Measurements from ENCODE around the gene PIAS4.

The PIAS4 gene

GRCh38 chr19:4060621-4061177, 53.2 kb downstream of the PIAS4 start:
- no peak for DNase-seq

GRCh38 chr19:4061178-4061682, 53.7 kb downstream of the PIAS4 start:
- DNase-seq = peak in 1 of 5 experiments; percentile 42

GRCh38 chr19:4061683-4062418, 54.3 kb downstream of the PIAS4 start:
- DNase-seq = no peak

GRCh38 chr19:4062419-4063368, 55.2 kb downstream of the PIAS4 start:
- no peak for DNase-seq

- DNase-seq = no peak
Measured at GRCh38 chr19:4063369-4064148, 56.0 kb downstream of the PIAS4 start.

- no peak for DNase-seq
Measured at GRCh38 chr19:4064149-4064495, 56.6 kb downstream of the PIAS4 start.

GRCh38 chr19:4064496-4065260, 57.1 kb downstream of the PIAS4 start:
- peak in 3 of 5 experiments; percentile 40 to 62 (median 58) for DNase-seq

GRCh38 chr19:4065430-4066175, 58.1 kb downstream of the PIAS4 start:
- DNase-seq = peak; percentile 94 to 99 (median 97)

GRCh38 chr19:4066176-4066606, 58.7 kb downstream of the PIAS4 start:
- DNase-seq = peak in 2 of 5 experiments; percentile 41 to 56

- DNase-seq = peak; percentile 56 to 91 (median 73)
Measured at GRCh38 chr19:4066682-4067395, 59.3 kb downstream of the PIAS4 start, which contains the start of gene ZBTB7A. TSS of gene ZBTB7A (minus strand) at chr19:4066899. CDS start at chr19:4055232, 11,667 bp downstream.

- peak in 1 of 5 experiments; percentile 55 for DNase-seq
Measured at GRCh38 chr19:4067396-4068046, 60.0 kb downstream of the PIAS4 start.

- no peak for DNase-seq
Measured at GRCh38 chr19:4068047-4068966, 60.8 kb downstream of the PIAS4 start.

- peak in 3 of 5 experiments; percentile 26 to 85 (median 38) for DNase-seq
Measured at GRCh38 chr19:4069331-4069959, 61.9 kb downstream of the PIAS4 start.

GRCh38 chr19:4071610-4072009, 64.1 kb downstream of the PIAS4 start:
- DNase-seq = no peak

GRCh38 chr19:4075373-4075772, 67.8 kb downstream of the PIAS4 start:
- no peak for DNase-seq

GRCh38 chr19:4077007-4077374, 69.5 kb downstream of the PIAS4 start:
- no peak for DNase-seq

- DNase-seq = peak in 1 of 5 experiments; percentile 49
Measured at GRCh38 chr19:4077800-4078684, 70.5 kb downstream of the PIAS4 start.

Data from T-helper 2 cell (primary cell).